ENCODE results near the gene IRAK3. TPM values are rescaled to one million over a fixed set of nuclear protein-coding genes. Genes with fewer than 3 reads are reported as not detected.
"Not testable (repeated sequence)": the region's sequence is repeated elsewhere in the genome, so short reads cannot be mapped to it uniquely, and the experiment has no call there.

Gene IRAK3
- total and polyA plus RNA-seq, 2 donors (not counting 1 experiment from before 2014, with no cell fraction given), result 3.9 to 4.3 TPM

DNA sequence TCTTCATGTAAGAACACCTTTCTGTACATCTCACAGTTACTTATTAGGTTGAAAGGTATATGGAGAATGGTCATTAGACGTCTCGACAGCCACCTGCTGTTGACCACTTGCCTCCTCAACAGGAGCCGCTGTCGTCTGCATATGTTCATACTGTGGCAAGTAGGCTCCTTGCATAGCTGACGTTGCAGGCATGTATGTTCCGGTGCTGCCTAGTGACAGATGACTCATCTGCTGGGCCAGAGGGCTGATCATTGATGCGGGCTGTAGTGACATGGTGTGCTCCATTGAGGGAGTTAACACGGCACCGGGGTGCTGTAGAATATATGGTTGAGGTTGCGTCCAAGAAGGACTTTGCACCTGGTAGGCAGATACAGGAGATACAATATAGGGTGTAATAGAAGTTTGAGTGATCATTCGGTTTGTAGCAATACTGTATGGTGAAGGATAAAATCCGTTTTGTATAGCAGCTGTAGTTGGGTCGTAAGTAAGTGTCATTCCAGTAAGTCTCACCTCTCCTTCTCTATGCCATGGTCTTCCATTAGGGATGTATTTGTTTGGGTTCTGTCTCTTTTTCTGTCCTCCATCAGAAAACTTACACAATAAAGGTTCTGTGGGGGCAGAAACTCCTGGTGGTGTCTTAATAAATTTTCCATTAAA, 45.2 kb downstream of the IRAK3 start:
- H3K9me3 ChIP-seq (ENCODE audit: control extremely low read depth in 1 of 3, control insufficient read depth in 2 of 3, insufficient read depth in 1 of 3, low read length in 2 of 3); intact Hi-C loops (cut with micrococcal nuclease); H3K27me3 ChIP-seq (replicated peaks in 1 of 4; ENCODE audit: control extremely low read depth in 1 of 4, control insufficient read depth in 3 of 4, insufficient read depth in 4 of 4, low read length in 3 of 4); H3K36me3 ChIP-seq (replicated peaks in 1 of 2; ENCODE audit: control extremely low read depth in 1 of 2, control insufficient read depth in 1 of 2, extremely low read depth in 1 of 2, insufficient read depth in 2 of 2, low read length in 1 of 2); H3K79me2 ChIP-seq (ENCODE audit: control insufficient read depth, insufficient read depth, low read length); H4K20me1 ChIP-seq (ENCODE audit: control insufficient read depth, insufficient read depth, low read length, poor library complexity, severe bottlenecking); H3K27me3 Mint-ChIP-seq; H3K9me3 Mint-ChIP-seq (ENCODE audit: insufficient read depth): not testable (repeated sequence)
- Histone ChIP-seq H3K4me3 (ENCODE audit: control extremely low read depth in 1 of 5, extremely low read depth in 1 of 5, insufficient read depth in 1 of 5, low read depth in 2 of 5, low read length in 4 of 5) (peak overlapping the region in 2 of 5 experiments; percentile 43 to 60), H2AFZ (ENCODE audit: insufficient read depth, low read depth, low read length, poor library complexity, severe bottlenecking) (peak overlapping the region; percentile 72), H3K9ac (ENCODE audit: low read length) (peak overlapping the region; percentile 28), H3K4me2 (replicated peaks; ENCODE audit: low read depth, low read length, poor library complexity, severe bottlenecking) (peak overlapping the region; percentile 29), H3K27ac (ENCODE audit: low read length in 2 of 2) (peak overlapping the region; percentile 48 to 71), H3K4me1 (ENCODE audit: control insufficient read depth in 2 of 2, insufficient read depth in 2 of 2, low read length in 2 of 2) (peaks cover 10 to 23% of the 10 kb centered on the region in 2 donors)
- Mint-ChIP-seq H3K4me3 (peak overlapping the region; percentile 87), H3K27ac (peak overlapping the region; percentile 87), H3K4me1 (peaks cover 33% of the 10 kb centered on the region)
- POLR2A ChIA-PET, result interaction anchor here (0.7 to 1.3 kb wide), 3 partner anchors 65 to 1566 kb away, joined by 4 to 19 read pairs (median 7); partner anchors contain the start of gene TMBIM4
- 66% methylated on average over 7 of the region's 13 CpGs for WGBS (ENCODE audit: insufficient coverage)
- CTCF ChIA-PET, result interaction anchor here (0.6 to 2.8 kb wide), 9 partner anchors 13 to 1432 kb away, joined by 3 to 14 read pairs (median 4); partner anchors contain the start of genes HELB and TMBIM4
- peak; percentile 73 for DNase-seq
- peak; percentile 87 for ATAC-seq (ENCODE audit: low read depth)

DNA sequence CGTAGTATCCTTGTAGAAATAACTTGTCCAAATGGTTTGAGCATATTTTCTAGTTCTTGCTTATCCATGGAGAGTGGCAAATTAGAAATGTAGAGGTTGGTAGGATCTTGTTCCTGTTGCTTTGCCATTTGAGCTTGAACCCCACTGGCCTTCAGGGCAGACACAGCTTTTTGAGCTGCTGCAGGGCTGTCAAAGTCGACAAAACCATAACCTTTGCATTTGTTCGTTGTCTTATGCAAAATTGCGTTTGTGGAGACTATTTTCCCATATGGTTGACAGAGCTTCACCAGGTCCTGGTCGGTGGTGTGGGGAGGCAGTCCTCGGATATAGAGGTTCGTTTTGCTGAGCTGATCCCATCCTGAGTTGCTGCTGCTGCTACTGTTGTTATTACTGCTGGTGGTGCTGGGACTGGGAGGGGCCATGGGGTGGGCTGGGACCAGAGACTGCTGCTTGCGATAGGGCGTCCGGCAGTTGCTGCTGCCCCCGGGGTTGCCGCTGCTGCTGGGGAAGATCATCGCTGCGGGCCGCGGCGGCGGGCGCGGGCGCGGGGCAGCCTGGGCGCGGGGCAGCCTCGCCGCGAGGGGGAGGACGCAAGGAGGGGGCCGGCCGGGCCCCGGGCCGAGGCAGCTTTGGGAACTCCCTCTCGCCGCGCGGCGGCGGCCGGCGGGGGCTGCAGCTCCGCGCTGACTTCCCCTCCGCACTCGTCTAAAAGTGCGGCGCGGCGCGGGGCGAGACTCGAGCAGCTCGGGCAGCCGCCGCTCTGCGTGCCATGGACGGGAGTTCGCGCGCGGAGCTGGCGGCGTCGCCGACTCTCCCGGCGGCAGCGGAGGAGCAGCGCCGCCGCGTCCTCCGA, 46.0 kb downstream of the IRAK3 start:
- Mint-ChIP-seq H3K4me1 (peaks cover 33% of the 10 kb centered on the region), H3K27ac (peak overlapping the region; percentile 87), H3K4me3 (peak overlapping the region; percentile 87)
- H3K27me3 ChIP-seq (replicated peaks in 1 of 4; ENCODE audit: control extremely low read depth in 1 of 4, control insufficient read depth in 3 of 4, insufficient read depth in 4 of 4, low read length in 3 of 4); H3K9me3 Mint-ChIP-seq (ENCODE audit: insufficient read depth); H3K9me3 ChIP-seq (ENCODE audit: control extremely low read depth in 1 of 3, control insufficient read depth in 2 of 3, insufficient read depth in 1 of 3, low read length in 2 of 3); H3K79me2 ChIP-seq (ENCODE audit: control insufficient read depth, insufficient read depth, low read length); H3K36me3 ChIP-seq (replicated peaks in 1 of 2; ENCODE audit: control extremely low read depth in 1 of 2, control insufficient read depth in 1 of 2, extremely low read depth in 1 of 2, insufficient read depth in 2 of 2, low read length in 1 of 2); H3K27me3 Mint-ChIP-seq; H4K20me1 ChIP-seq (ENCODE audit: control insufficient read depth, insufficient read depth, low read length, poor library complexity, severe bottlenecking): not testable (repeated sequence)
- H3K9ac ChIP-seq (ENCODE audit: low read length), result peak overlapping the region; percentile 69
- WGBS (ENCODE audit: insufficient coverage), result 2% methylated on average over 54 of the region's 72 CpGs
- POLR2A ChIA-PET, result interaction anchor here (0.7 to 1.3 kb wide), 3 partner anchors 65 to 1567 kb away, joined by 6 to 19 read pairs (median 7); partner anchors contain the start of genes HELB and TMBIM4
- ATAC-seq (ENCODE audit: low read depth), result peak; percentile 73
- peak overlapping the region; percentile 36 to 76 (median 64) for H3K4me3 ChIP-seq (ENCODE audit: control extremely low read depth in 1 of 5, extremely low read depth in 1 of 5, insufficient read depth in 1 of 5, low read depth in 2 of 5, low read length in 4 of 5)
- intact Hi-C loops (cut with micrococcal nuclease), result loop anchor here (1.0 to 5.0 kb wide), 5 partner anchors 48 to 1068 kb away; partner anchors contain the start of genes HELB, IRAK3, LEMD3 and LLPH
- H3K27ac ChIP-seq (ENCODE audit: low read length in 2 of 2), result peak overlapping the region; percentile 48 to 71
- CTCF ChIA-PET, result interaction anchor here (0.8 to 2.8 kb wide), 10 partner anchors 14 to 1433 kb away, joined by 3 to 14 read pairs (median 3); partner anchors contain the start of genes HELB, IRAK3 and TMBIM4
- H3K4me1 ChIP-seq (ENCODE audit: control insufficient read depth in 2 of 2, insufficient read depth in 2 of 2, low read length in 2 of 2), result peaks cover 10 to 23% of the 10 kb centered on the region in 2 donors
- peak; percentile 81 for DNase-seq
- peak overlapping the region; percentile 72 for H2AFZ ChIP-seq (ENCODE audit: insufficient read depth, low read depth, low read length, poor library complexity, severe bottlenecking)
- H3K4me2 ChIP-seq (replicated peaks; ENCODE audit: low read depth, low read length, poor library complexity, severe bottlenecking), result peak overlapping the region; percentile 75

Data from B cell (primary cell).